ENCODE measurements around the gene WNT5B. TPM values are rescaled to one million over a fixed set of nuclear protein-coding genes. Genes with fewer than 3 reads are reported as not detected.

WNT5B gene
- total RNA-seq, 2 experiments from 2014 or later, result not detected

DNA sequence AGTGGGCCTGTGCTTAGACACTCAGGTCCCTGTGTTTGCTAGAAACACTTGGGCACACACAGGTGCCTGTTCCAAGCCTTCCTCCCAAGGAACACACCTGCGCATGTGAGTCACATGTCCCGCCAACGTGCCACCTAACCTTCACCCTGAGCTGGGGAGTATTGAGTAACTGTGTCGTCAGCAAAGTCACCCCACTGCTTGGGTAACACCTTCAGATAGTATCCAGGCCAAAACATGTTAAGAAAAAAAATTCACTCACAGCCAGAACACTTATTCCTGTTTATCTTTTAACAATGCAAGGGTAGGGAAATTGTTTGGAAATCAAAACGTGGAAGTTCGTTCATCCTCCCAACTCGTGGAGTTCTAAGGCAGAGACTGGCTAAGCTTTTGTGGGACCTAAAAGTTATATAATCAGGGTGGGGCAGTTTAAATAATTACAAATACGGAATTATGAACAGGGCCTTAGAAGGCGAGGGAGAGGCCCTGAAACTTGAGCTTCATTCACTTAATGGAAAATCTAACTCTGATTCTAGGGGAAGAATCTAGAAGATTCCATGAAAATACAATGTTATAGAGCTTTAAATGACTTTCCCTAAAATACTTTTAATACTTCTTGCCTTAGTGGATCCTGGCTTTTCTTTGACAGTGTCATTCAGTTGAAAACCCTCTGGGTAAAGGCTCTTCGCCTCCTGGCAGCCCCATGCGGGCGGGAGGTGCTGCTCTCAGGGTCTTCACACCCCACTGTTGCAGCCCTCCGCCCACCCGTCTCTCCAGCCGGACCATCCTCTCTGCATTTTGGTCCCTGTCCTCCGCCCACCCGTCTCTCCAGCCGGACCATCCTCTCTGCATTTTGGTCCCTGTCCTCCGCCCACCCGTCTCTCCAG lies 31.5 kb downstream of the WNT5B start:
- H3K4me3 Mint-ChIP-seq, result peak overlapping the region; percentile 9

DNA sequence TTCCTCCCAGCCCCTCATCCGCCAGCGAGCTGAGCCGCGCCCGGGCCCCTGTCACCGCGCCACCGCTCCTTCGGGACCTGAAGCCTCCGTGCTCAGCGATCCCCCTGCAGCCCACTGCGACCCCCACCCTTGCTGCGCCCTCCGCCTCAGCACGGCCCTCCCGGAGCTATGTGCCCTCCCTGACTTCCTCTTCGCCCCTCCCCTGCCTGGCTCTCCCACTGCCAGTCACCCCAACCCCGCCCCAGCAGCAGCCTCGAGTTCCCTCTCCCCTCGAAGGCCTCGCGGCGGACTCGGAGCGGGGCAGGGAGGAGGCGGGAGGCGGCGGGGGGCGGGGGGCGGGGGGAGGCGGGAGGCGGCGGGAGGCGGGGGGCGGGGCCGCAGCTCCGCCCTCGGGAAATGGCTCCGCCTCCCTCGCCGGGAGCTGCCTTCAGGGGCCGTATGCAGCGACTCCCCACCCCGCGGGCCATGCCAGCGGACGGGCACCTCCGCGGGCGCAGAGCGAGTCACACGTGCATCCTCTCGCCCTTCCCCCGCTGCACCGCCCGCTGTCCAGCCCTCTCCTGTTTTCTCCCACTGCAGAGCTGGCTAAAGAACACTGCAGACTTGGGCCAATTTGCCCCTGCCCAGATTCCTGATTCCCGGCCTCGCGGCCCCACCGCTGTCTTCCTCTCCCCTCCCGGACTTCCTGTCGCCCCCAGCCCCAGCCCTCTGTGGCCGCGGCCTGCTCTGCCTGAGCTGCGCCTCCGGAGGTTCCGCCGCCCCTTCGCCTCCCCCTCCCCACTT lies 32.7 kb downstream of the WNT5B start:
- Mint-ChIP-seq H3K27ac (peak overlapping the region; percentile 88), H3K4me3 (peak overlapping the region; percentile 63), H3K27me3 (ENCODE audit: low read depth) (no peaks in the 10 kb centered on the region), H3K36me3 (ENCODE audit: low read depth) (peaks cover 9% of the 10 kb centered on the region), H3K4me1 (ENCODE audit: low read depth) (peaks cover 44% of the 10 kb centered on the region), H3K9me3 (ENCODE audit: insufficient read depth) (no peaks in the 10 kb centered on the region)
- ChIA-PET POLR2A (interaction anchor here (0.7 to 0.9 kb wide), 4 partner anchors 28 to 130 kb away, joined by 3 to 7 read pairs (median 4); partner anchors contain the start of gene ADIPOR2), CTCF (interaction anchor here (0.7 to 2.9 kb wide), 5 partner anchors 8 to 278 kb away, joined by 3 to 13 read pairs (median 7); no protein-coding TSS in a partner anchor)
- DNase-seq, result peak; percentile 92
- ATAC-seq, result peak; percentile 92

More for the DNA sequence above, 31.5 kb downstream of the WNT5B start:
- no peaks in the 10 kb centered on the region for H3K27me3 Mint-ChIP-seq (ENCODE audit: low read depth)
- H3K27ac Mint-ChIP-seq, result peak overlapping the region; percentile 11
- ChIA-PET CTCF (interaction anchor here (1.4 to 2.9 kb wide), 5 partner anchors 26 to 543 kb away, joined by 3 to 26 read pairs (median 7); no protein-coding TSS in a partner anchor), POLR2A (interaction anchor here (0.8 to 2.3 kb wide), 2 partner anchors 30 to 131 kb away, joined by 3 to 9 read pairs; partner anchors contain the start of gene ADIPOR2)
- no peak for ATAC-seq
- no peaks in the 10 kb centered on the region for H3K9me3 Mint-ChIP-seq (ENCODE audit: insufficient read depth)
- peaks cover 8% of the 10 kb centered on the region for H3K36me3 Mint-ChIP-seq (ENCODE audit: low read depth)
- DNase-seq, result peak; percentile 51
- peaks cover 35% of the 10 kb centered on the region for H3K4me1 Mint-ChIP-seq (ENCODE audit: low read depth)

- no peak for ATAC-seq
- Mint-ChIP-seq H3K4me1 (ENCODE audit: low read depth) (peaks cover 55% of the 10 kb centered on the region), H3K36me3 (ENCODE audit: low read depth) (peaks cover 14% of the 10 kb centered on the region), H3K4me3 (peak overlapping the region; percentile 70), H3K27ac (peak overlapping the region; percentile 81), H3K27me3 (ENCODE audit: low read depth) (no peaks in the 10 kb centered on the region), H3K9me3 (ENCODE audit: insufficient read depth) (no peaks in the 10 kb centered on the region)
- POLR2A ChIA-PET, result interaction anchor here (0.6 kb wide), 1 partner anchor 1891 kb away, joined by 3 read pairs; no protein-coding TSS in a partner anchor
- CTCF ChIA-PET, result interaction anchor here (1.6 kb wide), 1 partner anchor 10 kb away, joined by 4 read pairs; no protein-coding TSS in a partner anchor
- no peak for DNase-seq
These were observed 33.9 kb downstream of the WNT5B start for GRCh38 chr12:1662761-1663439.

DNA sequence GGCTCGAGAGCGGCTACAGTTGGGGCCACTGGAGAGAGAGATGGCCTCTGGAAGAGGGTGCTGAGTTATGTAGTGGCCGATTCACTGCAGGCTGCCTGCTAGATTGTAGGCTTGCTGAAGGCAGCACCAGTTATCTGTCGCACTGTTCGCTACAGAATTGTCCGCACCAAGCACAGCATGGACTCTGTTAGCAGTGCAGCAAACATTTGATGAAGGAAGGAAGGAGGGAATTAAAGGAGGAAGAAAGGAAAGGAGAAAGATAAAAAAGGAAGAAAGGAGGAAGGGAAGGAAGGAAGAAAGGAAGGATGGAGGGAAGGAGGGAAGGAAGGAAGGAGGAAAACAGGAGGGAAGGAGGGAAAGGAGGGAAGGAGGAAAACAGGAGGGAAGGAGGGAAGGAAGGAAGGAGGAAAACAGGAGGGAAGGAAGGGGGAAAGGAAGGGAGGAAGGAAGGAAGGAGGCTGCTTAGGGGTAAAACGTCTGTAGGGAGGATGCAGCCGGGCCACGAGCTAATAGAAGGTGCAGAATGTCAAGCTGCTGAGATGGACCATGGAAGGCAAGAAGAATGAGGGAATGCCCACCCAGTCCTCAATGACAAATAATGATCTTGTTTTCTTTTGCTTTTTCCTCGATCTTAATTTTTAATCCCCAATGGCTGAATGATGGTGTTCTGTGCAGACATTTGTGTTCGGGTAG lies 34.6 kb downstream of the WNT5B start:
- DNase-seq (no peak), ATAC-seq (no peak)
- peaks cover 60% of the 10 kb centered on the region for H3K4me1 Mint-ChIP-seq (ENCODE audit: low read depth)
- ChIA-PET POLR2A (interaction anchor here (1.5 kb wide), 1 partner anchor 26 kb away, joined by 4 read pairs; no protein-coding TSS in a partner anchor), CTCF (no interaction called here)
- H3K4me3 Mint-ChIP-seq, result peak overlapping the region; percentile 70
- H3K9me3 Mint-ChIP-seq (ENCODE audit: insufficient read depth), result no peaks in the 10 kb centered on the region
- H3K27me3 Mint-ChIP-seq (ENCODE audit: low read depth), result no peaks in the 10 kb centered on the region
- H3K36me3 Mint-ChIP-seq (ENCODE audit: low read depth), result peaks cover 14% of the 10 kb centered on the region
- peak overlapping the region; percentile 54 for H3K27ac Mint-ChIP-seq

DNA sequence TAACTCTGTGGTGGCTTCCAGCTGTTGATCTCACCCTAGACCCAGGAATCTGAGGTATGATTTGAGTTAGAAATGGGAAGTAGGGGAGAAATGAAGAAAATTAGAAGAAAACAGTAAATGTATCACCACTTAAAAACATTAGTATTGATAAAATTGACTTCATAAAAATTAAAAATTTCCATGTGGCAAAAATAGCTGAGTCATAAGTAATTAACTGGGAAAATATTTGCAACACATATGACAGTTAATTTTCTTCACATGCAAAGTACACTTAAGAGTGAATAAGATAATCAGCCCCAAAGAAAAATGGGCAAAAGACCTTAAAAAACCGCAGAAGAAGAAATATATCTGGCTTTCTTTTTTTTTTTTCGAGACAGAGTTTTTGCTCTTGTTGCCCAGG lies 36.3 kb downstream of the WNT5B start:
- CTCF ChIA-PET, result interaction anchor here (1.1 to 1.4 kb wide), 3 partner anchors 12 to 275 kb away, joined by 3 to 5 read pairs (median 4); no protein-coding TSS in a partner anchor

DNA sequence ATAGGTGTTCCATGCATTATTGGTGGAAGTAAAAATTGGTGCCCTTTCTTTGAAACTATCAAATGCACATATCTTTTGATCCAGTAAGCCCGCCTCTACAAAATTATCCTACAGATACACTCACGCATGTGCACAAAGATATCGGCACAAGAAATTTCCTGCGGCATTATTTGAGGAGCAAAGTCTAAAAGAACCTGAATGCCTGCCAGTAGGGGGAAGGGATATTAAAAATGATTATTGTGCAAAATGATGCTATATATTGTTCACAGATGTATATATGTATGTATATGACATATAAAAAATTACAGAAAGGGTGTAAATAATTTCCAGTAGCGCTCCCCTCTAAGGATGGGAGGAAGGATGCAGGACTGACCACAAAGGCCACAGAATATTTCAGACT lies 37.2 kb downstream of the WNT5B start:
- no peak for DNase-seq
- Mint-ChIP-seq H3K9me3 (ENCODE audit: insufficient read depth) (peaks cover under 1% of the 10 kb centered on the region), H3K36me3 (ENCODE audit: low read depth) (peaks cover 14% of the 10 kb centered on the region), H3K4me3 (peak overlapping the region; percentile 42), H3K27ac (peak overlapping the region; percentile 27), H3K4me1 (ENCODE audit: low read depth) (peaks cover 70% of the 10 kb centered on the region), H3K27me3 (ENCODE audit: low read depth) (no peaks in the 10 kb centered on the region)
- ChIA-PET POLR2A (interaction anchor here (1.0 kb wide), 1 partner anchor 25 kb away, joined by 5 read pairs; the partner anchor contains the start of gene ADIPOR2), CTCF (interaction anchor here (0.8 to 1.5 kb wide), 8 partner anchors 12 to 274 kb away, joined by 3 to 8 read pairs (median 4); no protein-coding TSS in a partner anchor)
- ATAC-seq, result no peak

More for the DNA sequence above, 36.3 kb downstream of the WNT5B start:
- Mint-ChIP-seq H3K27me3 (ENCODE audit: low read depth) (no peaks in the 10 kb centered on the region), H3K27ac (no peak overlapping the region), H3K9me3 (ENCODE audit: insufficient read depth) (no peaks in the 10 kb centered on the region), H3K4me1 (ENCODE audit: low read depth) (peaks cover 66% of the 10 kb centered on the region), H3K36me3 (ENCODE audit: low read depth) (peaks cover 14% of the 10 kb centered on the region), H3K4me3 (no peak overlapping the region)
- no peak for DNase-seq
- POLR2A ChIA-PET, result interaction anchor here (0.6 kb wide), 1 partner anchor 1123 kb away, joined by 3 read pairs; no protein-coding TSS in a partner anchor
- ATAC-seq, result no peak

- peaks cover 14% of the 10 kb centered on the region for H3K36me3 Mint-ChIP-seq (ENCODE audit: low read depth)
- H3K27me3 Mint-ChIP-seq (ENCODE audit: low read depth), result no peaks in the 10 kb centered on the region
- ATAC-seq (no peak), DNase-seq (peak; percentile 56)
- peak overlapping the region; percentile 42 for H3K4me3 Mint-ChIP-seq
- POLR2A ChIA-PET, result interaction anchor here (1.0 to 1.1 kb wide), 2 partner anchors 25 to 129 kb away, joined by 3 to 5 read pairs; partner anchors contain the start of gene ADIPOR2
- peaks cover 3% of the 10 kb centered on the region for H3K9me3 Mint-ChIP-seq (ENCODE audit: insufficient read depth)
- H3K4me1 Mint-ChIP-seq (ENCODE audit: low read depth), result peaks cover 68% of the 10 kb centered on the region
- peak overlapping the region; percentile 88 for H3K27ac Mint-ChIP-seq
- CTCF ChIA-PET, result interaction anchor here (0.6 to 1.5 kb wide), 10 partner anchors 11 to 273 kb away, joined by 3 to 8 read pairs (median 3); no protein-coding TSS in a partner anchor
These were observed 37.7 kb downstream of the WNT5B start for GRCh38 chr12:1666685-1667162.

DNA sequence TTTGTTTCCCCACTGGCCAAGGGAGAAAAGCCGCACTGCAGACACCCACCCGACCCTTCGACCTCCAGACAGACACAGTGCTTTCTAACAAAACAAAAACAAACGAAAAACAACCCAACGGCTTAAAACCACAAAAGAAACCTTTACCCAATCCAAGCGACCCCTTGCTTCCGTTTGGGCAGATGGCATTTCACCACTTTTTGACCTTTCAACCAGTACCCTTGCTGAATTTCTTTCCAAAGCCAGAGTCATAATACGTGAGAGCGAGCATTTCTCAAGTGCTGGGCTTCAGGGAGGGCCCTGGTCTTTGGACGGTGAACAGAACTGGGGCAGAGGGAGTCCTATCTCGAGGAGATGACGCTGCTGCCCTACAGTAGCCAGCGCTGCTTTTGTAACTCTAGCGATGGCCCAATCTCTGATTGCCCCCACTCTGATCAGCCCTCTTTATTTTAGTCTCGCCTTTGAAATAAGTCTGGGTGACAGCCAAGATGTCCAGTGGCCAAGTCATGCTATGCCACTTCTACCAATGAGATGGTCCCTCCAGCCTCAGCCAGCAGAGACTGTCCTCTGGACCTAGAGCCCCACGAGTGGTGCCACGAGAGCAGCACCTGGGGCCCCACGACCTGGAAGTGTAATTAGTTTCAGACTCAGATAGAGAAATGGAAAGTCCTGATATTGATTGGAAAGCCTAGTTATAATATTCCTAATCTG lies 40.0 kb downstream of the WNT5B start:
- Mint-ChIP-seq H3K4me1 (ENCODE audit: low read depth) (peaks cover 59% of the 10 kb centered on the region), H3K36me3 (ENCODE audit: low read depth) (peaks cover 9% of the 10 kb centered on the region), H3K27ac (peak overlapping the region; percentile 60), H3K4me3 (peak overlapping the region; percentile 1), H3K27me3 (ENCODE audit: low read depth) (no peaks in the 10 kb centered on the region), H3K9me3 (ENCODE audit: insufficient read depth) (peaks cover 3% of the 10 kb centered on the region)
- DNase-seq, result no peak
- peak; percentile 16 for ATAC-seq
- POLR2A ChIA-PET, result no interaction called here
- CTCF ChIA-PET, result interaction anchor here (0.6 to 0.7 kb wide), 2 partner anchors 24 to 271 kb away, joined by 3 read pairs; no protein-coding TSS in a partner anchor

DNA sequence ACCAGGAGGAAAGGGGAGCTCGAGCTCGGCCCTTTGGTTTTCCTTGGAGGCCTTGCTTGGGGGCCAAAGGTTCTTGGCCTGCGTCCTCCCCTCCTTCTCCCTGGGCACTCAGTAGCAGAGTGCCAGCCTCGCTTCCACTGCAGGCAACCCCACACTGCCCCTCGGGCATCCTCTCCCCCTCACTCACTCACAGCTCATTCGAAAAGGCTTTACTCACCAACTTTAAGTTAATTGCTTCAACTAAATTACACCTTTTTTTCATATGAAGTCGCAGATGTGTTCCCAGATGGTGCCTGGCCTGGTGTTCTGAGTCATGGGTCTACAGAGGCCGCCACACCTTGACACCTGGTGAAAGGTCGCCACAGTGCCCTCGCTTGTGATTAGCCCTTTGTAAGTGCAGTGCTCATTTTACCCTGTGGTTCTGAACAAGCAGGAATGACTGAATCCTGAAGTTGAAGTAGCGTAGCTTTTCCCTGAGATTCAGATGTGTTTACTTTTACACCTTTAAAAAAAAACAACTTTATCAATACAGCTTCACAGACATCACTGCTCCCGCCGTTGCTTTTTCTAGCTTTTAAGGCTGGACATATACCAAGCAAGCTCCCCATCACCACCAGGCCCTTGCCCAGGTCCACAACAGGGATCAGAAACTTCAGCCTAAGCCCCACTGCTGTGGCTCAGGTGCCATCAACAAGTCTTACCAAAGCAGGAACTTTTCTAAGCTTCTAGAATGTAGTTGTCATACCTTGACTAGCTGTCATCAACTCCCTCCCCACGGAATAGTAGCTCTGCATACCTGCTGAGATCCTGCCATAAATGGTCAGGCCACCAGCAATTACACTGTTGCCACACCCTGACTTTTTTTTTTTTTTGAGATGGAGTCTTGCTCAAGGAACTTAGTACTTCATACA lies 41.6 kb downstream of the WNT5B start:
- Mint-ChIP-seq H3K9me3 (ENCODE audit: insufficient read depth) (peaks cover 3% of the 10 kb centered on the region), H3K27me3 (ENCODE audit: low read depth) (no peaks in the 10 kb centered on the region), H3K4me1 (ENCODE audit: low read depth) (peaks cover 44% of the 10 kb centered on the region), H3K4me3 (no peak overlapping the region), H3K36me3 (ENCODE audit: low read depth) (peaks cover 6% of the 10 kb centered on the region), H3K27ac (no peak overlapping the region)
- ChIA-PET POLR2A (interaction anchor here (0.6 to 1.8 kb wide), 3 partner anchors 17 to 364 kb away, joined by 3 to 10 read pairs (median 3); partner anchors contain the start of gene ADIPOR2), CTCF (interaction anchor here (0.9 to 2.3 kb wide), 4 partner anchors 17 to 270 kb away, joined by 3 to 8 read pairs (median 6); no protein-coding TSS in a partner anchor)
- DNase-seq (no peak), ATAC-seq (no peak)

Data from activated CD8-positive, alpha-beta T cell treated with anti-CD3 and anti-CD28 coated beads, Interleukin-2, amount 10 ng/mL, durations not matched to agents 7 days and 5 days (primary cell).